ENCODE results near the gene MACF1. TPM values are rescaled to one million over a fixed set of nuclear protein-coding genes. Genes with fewer than 3 reads are reported as not detected.

The MACF1 gene
- total and polyA plus RNA-seq, 7 donors = 38.9 to 162 (median 71.4) TPM

- no peak for DNase-seq
- Histone ChIP-seq H3K9me3 (no peaks in the 10 kb centered on the region), H3K27me3 (ENCODE audit: insufficient read depth in 3 of 3, low read length in 2 of 3) (no peaks in the 10 kb centered on the region), H3K27ac (no peak overlapping the region), H3K36me3 (ENCODE audit: insufficient read depth in 1 of 2, low read depth in 1 of 2) (peaks cover 28 to 100% of the 10 kb centered on the region in 2 donors), H3K4me3 (no peak overlapping the region), H3K4me1 (no peaks in the 10 kb centered on the region)
- TF ChIP-seq, protein P1, sequence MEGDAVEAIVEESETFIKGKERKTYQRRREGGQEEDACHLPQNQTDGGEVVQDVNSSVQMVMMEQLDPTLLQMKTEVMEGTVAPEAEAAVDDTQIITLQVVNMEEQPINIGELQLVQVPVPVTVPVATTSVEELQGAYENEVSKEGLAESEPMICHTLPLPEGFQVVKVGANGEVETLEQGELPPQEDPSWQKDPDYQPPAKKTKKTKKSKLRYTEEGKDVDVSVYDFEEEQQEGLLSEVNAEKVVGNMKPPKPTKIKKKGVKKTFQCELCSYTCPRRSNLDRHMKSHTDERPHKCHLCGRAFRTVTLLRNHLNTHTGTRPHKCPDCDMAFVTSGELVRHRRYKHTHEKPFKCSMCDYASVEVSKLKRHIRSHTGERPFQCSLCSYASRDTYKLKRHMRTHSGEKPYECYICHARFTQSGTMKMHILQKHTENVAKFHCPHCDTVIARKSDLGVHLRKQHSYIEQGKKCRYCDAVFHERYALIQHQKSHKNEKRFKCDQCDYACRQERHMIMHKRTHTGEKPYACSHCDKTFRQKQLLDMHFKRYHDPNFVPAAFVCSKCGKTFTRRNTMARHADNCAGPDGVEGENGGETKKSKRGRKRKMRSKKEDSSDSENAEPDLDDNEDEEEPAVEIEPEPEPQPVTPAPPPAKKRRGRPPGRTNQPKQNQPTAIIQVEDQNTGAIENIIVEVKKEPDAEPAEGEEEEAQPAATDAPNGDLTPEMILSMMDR (IDR thresholded peaks at IDR 0.05) = no peak
- intact Hi-C loops (cut with DNase I) = loop anchor here in 1 of 2 donors (10.0 kb wide), 1 partner anchor 108 kb away; no protein-coding TSS in a partner anchor
- WGBS, 3 donors = 94 to 100% (median 97%) methylated on average over 1 of the region's 1 CpG
- ATAC-seq = no peak
These were observed 122.3 kb downstream of the MACF1 start for GRCh38 chr1:39326836-39327235.

DNA sequence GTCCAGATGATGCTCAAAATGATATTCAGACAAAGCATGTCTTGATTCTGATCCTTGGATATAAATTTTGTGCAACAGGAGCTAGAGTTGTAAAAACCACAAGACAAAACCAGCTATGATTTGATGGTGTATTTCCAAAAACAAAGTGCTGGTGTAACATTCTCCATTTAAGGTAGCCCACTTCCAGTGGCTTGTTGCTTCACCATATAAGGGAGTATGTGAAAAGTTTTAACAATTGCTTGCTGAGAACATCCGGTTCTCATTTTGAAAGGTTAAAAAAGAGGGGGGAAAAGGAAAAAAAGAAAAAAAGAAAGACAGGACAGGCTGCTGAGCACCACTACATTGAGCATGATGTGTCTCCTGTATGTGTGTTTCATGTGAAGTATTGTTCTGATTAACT, 123.6 kb downstream of the MACF1 start:
- 77 to 92% (median 89%) methylated on average over 1 of the region's 1 CpG for WGBS, 3 donors

GRCh38 chr1:39328586-39329121, 124.2 kb downstream of the MACF1 start:
- no peaks in the 10 kb centered on the region for H3K27me3 ChIP-seq (ENCODE audit: insufficient read depth in 3 of 3, low read length in 2 of 3)
- H3K4me1 ChIP-seq = no peaks in the 10 kb centered on the region
- H3K36me3 ChIP-seq (ENCODE audit: insufficient read depth in 1 of 2, low read depth in 1 of 2) = peaks cover 27 to 100% of the 10 kb centered on the region in 2 donors
- WGBS, 3 donors = 91 to 95% (median 95%) methylated on average over 4 of the region's 4 CpGs
- H3K4me3 ChIP-seq = no peak overlapping the region
- no peaks in the 10 kb centered on the region for H3K9me3 ChIP-seq
- intact Hi-C loops (cut with DNase I) = loop anchor here in 1 of 2 donors (10.0 kb wide), 1 partner anchor 106 kb away; no protein-coding TSS in a partner anchor
- no peak for ATAC-seq
- TF ChIP-seq, protein P1 (IDR thresholded peaks at IDR 0.05) = no peak
- H3K27ac ChIP-seq = no peak overlapping the region
- DNase-seq = no peak

More for the DNA sequence above, 123.6 kb downstream of the MACF1 start:
- ATAC-seq = no peak
- intact Hi-C loops (cut with DNase I) = loop anchor here in 1 of 2 donors (10.0 kb wide), 1 partner anchor 107 kb away; no protein-coding TSS in a partner anchor
- Histone ChIP-seq H3K36me3 (ENCODE audit: insufficient read depth in 1 of 2, low read depth in 1 of 2) (peaks cover 27 to 100% of the 10 kb centered on the region in 2 donors), H3K27me3 (ENCODE audit: insufficient read depth in 3 of 3, low read length in 2 of 3) (no peaks in the 10 kb centered on the region), H3K4me3 (no peak overlapping the region), H3K9me3 (no peaks in the 10 kb centered on the region), H3K27ac (no peak overlapping the region), H3K4me1 (no peaks in the 10 kb centered on the region)
- DNase-seq = no peak
- TF ChIP-seq, protein P1 (IDR thresholded peaks at IDR 0.05) = no peak

DNA sequence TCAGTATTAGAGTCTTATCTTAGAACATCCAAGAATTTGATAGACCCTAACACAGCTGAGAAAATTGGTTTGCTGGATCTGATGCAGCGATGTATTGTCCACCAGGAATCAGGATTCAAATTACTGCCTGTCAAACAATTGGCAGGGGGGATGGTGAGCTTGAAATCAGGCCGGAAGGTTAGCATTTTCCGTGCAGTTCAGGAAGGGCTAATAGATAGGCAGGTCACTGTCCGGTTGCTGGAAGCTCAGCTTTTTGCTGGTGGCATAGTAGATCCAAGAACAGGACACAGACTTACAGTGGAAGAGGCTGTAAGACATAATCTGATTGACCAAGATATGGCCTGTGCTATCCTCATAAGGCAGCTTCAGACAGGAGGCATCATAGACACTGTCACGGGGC, 127.2 kb downstream of the MACF1 start:
- WGBS, 3 donors = 86 to 94% (median 94%) methylated on average over 5 of the region's 5 CpGs
- no peak overlapping the region for H3K27ac ChIP-seq
- H3K9me3 ChIP-seq = no peaks in the 10 kb centered on the region
- no peaks in the 10 kb centered on the region for H3K27me3 ChIP-seq (ENCODE audit: insufficient read depth in 3 of 3, low read length in 2 of 3)
- peaks cover 29 to 100% of the 10 kb centered on the region in 2 donors for H3K36me3 ChIP-seq (ENCODE audit: insufficient read depth in 1 of 2, low read depth in 1 of 2)
- intact Hi-C loops (cut with DNase I) = loop anchor here in 1 of 2 donors (10.0 kb wide), 1 partner anchor 237 kb away; no protein-coding TSS in a partner anchor
- ATAC-seq = no peak
- no peak overlapping the region for H3K4me3 ChIP-seq
- no peak for DNase-seq
- H3K4me1 ChIP-seq = no peaks in the 10 kb centered on the region
- TF ChIP-seq, protein P1 (IDR thresholded peaks at IDR 0.05) = no peak
